Mononuclear cell (primary cell): ENCODE data around the gene TRAF2. TPM values are rescaled to one million over a fixed set of nuclear protein-coding genes. Genes with fewer than 3 reads are reported as not detected.

Source experiments
- H3K27me3 ChIP-seq: 2 replicates; pipeline ENCODE4 v1.6.0; 2011; ENCODE audit warnings: low read length, control low read depth; ENCODE audit not compliant: insufficient read depth
- H3K4me1 ChIP-seq: 2 replicates; pipeline ENCODE4 v1.5.1; 2011; ENCODE audit warnings: mild to moderate bottlenecking, low read length, control low read depth; ENCODE audit not compliant: insufficient read depth
- H3K4me3 ChIP-seq: 2 replicates; pipeline ENCODE4 v1.5.1; 2011; ENCODE audit warnings: mild to moderate bottlenecking, low read length, moderate library complexity
- H3K9me3 ChIP-seq: 2 replicates; pipeline ENCODE4 v1.5.1; 2011; ENCODE audit warnings: low read depth, mild to moderate bottlenecking, control low read depth, low read length
- total RNA-seq: library from RNA; depleted of rRNA; stranded (reverse); fragments of >200 nt; gene quantifications from one replicate; pipeline ENCODE4 v1.2.3, GENCODE V29; 2012

TRAF2 gene
- total RNA-seq, 1 donor: 6.4 TPM

DNA sequence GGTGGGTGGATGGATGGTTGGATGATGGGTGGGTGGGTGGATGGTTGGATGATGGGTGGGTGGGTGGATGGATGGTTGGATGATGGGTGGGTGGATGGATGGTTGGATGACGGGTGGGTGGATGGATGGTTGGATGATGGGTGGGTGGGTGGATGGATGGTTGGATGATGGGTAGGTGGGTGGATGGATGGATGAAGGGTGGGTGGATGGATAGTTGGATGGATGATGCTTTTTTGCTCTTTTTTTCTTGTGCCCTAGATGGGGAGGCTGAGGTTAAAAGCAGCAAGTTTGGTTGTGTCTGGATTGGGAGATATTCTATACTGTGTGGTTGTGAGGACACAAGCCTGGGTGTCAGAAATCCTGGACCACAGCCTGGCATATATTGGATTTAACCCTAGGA, 71.1 kb downstream of the TRAF2 start:
- no peaks in the 10 kb centered on the region for H3K27me3 ChIP-seq
- H3K4me1 ChIP-seq: peaks cover 39% of the 10 kb centered on the region
- H3K4me3 ChIP-seq: no peak overlapping the region
- no peaks in the 10 kb centered on the region for H3K9me3 ChIP-seq

GRCh38 chr9:136957901-136958300, 71.6 kb downstream of the TRAF2 start:
- Histone ChIP-seq H3K4me3 (no peak overlapping the region), H3K4me1 (peaks cover 44% of the 10 kb centered on the region), H3K27me3 (no peaks in the 10 kb centered on the region), H3K9me3 (no peaks in the 10 kb centered on the region)

DNA sequence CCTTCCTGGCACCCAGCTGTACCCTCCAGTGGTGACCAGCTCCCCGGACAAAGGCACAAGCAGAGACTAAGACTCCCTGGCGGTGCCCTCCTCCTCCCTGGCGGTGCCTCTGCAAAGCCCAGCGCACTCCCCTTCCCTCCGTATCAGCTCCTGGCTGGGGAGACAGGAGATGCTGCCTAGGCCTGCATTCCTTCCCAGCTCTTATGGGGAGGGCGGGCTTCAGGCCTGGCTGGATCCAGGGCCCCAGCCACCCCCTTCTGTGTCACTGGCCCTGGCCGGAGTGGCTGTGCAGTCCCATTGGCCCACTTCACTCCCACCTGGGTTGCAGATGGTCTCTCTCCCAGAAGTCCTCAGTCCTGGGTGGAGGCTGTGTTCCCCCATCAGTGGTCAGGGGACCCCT, 72.2 kb downstream of the TRAF2 start:
- Histone ChIP-seq H3K4me3 (no peak overlapping the region), H3K4me1 (peaks cover 47% of the 10 kb centered on the region), H3K9me3 (no peaks in the 10 kb centered on the region), H3K27me3 (no peaks in the 10 kb centered on the region)

DNA sequence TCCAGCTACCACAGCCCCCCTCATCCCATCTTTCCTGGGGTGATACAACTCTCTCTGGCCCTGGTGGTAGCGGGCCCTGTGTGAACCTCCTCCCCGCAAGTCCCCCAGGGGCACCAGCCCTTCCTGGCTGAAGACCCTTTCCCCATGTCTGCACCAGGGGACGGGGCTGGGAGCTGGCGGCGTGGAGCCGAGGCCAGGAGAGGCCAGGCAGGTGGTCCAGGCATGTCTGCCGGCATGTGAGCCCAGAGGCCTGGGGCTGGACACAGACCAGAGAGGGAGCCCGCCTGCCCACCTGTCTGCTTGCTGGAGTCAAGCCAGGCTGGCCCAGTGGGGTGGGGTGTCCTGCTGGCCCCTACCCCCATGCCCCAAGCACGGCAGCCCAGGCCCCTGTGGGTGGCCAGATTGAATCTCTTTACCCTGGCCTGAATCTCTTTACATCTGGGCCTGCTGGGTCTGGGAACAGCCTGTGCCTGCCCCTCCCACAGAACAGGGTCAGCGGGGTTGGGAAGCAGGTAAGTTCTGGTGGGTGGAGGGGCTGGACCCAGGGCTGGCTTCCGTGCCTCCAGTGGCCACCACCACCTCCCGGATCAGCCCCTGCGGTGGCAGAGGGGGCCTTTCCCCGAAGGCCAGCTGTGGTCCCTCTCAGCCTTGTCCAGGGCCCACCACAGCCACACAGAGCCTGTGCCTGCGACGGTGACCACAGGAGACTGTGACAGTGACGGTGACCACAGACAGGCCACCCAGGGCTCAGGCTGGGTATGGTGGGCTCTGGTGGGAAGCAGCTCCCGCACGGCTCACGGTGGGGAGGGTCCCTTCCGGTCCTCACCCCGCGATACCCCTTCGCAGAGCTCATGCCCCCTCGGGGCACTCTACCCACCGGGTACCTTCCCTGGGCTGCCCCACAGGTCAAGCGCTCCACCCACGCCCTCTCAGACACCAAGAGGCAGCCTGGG, 72.9 kb downstream of the TRAF2 start:
- H3K27me3 ChIP-seq: no peaks in the 10 kb centered on the region
- H3K4me1 ChIP-seq: peaks cover 50% of the 10 kb centered on the region
- no peaks in the 10 kb centered on the region for H3K9me3 ChIP-seq
- H3K4me3 ChIP-seq: no peak overlapping the region

GRCh38 chr9:136960212-136960937, 74.1 kb downstream of the TRAF2 start:
- no peak overlapping the region for H3K4me3 ChIP-seq
- no peaks in the 10 kb centered on the region for H3K9me3 ChIP-seq
- no peaks in the 10 kb centered on the region for H3K27me3 ChIP-seq
- peaks cover 56% of the 10 kb centered on the region for H3K4me1 ChIP-seq

DNA sequence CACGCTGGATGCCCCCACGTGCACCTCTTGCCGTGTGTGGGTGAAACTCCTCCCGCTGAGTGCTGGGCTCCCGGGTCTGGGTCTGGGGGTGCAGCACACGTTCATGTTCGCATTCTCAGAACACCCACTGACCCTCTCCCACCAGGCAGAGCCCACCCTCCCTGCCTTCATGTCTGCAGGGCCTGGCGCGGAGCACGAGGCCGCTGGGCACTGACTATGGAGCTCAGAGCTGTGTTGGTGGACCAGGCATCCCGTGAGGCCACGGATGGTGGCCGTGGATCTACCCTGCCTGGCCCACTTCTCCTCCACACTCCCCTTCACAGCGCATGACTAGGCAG, 74.6 kb downstream of the TRAF2 start:
- Histone ChIP-seq H3K27me3 (no peaks in the 10 kb centered on the region), H3K4me1 (peaks cover 60% of the 10 kb centered on the region), H3K4me3 (no peak overlapping the region), H3K9me3 (no peaks in the 10 kb centered on the region)

- Histone ChIP-seq H3K4me1 (peaks cover 65% of the 10 kb centered on the region), H3K9me3 (no peaks in the 10 kb centered on the region), H3K4me3 (no peak overlapping the region), H3K27me3 (no peaks in the 10 kb centered on the region)
Measured at GRCh38 chr9:136961279-136962065, 75.2 kb downstream of the TRAF2 start.

GRCh38 chr9:136962163-136962562, 75.8 kb downstream of the TRAF2 start:
- H3K9me3 ChIP-seq: no peaks in the 10 kb centered on the region
- H3K4me3 ChIP-seq: no peak overlapping the region
- H3K27me3 ChIP-seq: no peaks in the 10 kb centered on the region
- peaks cover 65% of the 10 kb centered on the region for H3K4me1 ChIP-seq

GRCh38 chr9:136962701-136963248, 76.5 kb downstream of the TRAF2 start:
- H3K27me3 ChIP-seq: no peaks in the 10 kb centered on the region
- no peaks in the 10 kb centered on the region for H3K9me3 ChIP-seq
- no peak overlapping the region for H3K4me3 ChIP-seq
- peaks cover 65% of the 10 kb centered on the region for H3K4me1 ChIP-seq

DNA sequence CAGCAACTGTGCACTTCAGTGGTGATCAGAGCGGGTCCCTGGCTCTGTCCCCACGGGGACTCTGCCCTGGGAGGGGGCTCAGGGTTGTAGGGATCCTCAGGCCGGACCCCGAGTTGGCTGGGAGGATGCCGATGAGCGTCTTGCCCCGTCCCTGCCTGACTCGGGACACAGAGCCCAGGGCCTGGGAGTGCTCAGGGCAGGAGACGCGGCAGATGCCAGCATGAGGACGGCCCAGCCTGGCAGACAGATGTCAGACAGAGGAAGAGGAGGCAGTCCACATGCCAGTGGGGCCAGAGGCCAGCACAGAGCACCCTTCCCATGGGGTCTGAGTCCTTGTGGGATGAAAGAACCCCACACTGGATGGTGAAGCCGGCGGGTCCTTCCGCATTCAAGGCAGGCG, 77.0 kb downstream of the TRAF2 start:
- no peak overlapping the region for H3K4me3 ChIP-seq
- H3K4me1 ChIP-seq: peaks cover 61% of the 10 kb centered on the region
- no peaks in the 10 kb centered on the region for H3K27me3 ChIP-seq
- no peaks in the 10 kb centered on the region for H3K9me3 ChIP-seq

DNA sequence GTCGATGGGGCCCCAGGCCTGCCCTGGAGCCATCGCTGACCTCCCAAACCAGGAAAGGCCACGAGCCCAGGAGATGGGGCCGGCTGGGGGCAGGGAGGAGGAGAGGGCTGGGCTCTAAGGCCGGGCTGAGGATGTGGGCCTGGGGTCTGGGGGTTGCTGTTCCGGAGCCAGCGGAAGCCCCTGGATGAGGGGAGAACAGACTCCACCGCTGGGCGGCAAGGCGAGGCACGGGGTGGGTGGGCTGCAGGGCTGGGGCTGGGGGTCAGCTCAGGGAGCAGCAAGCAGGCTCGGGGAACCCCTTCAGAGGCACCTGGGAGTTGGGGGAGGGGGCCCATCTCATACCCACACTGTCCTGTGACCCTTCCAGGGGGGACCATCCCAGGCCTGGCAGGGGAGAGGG, 77.4 kb downstream of the TRAF2 start:
- Histone ChIP-seq H3K4me1 (peaks cover 57% of the 10 kb centered on the region), H3K4me3 (no peak overlapping the region), H3K27me3 (no peaks in the 10 kb centered on the region), H3K9me3 (no peaks in the 10 kb centered on the region)

- H3K27me3 ChIP-seq: no peaks in the 10 kb centered on the region
- peaks cover 53% of the 10 kb centered on the region for H3K4me1 ChIP-seq
- no peak overlapping the region for H3K4me3 ChIP-seq
- H3K9me3 ChIP-seq: no peaks in the 10 kb centered on the region
Measured at GRCh38 chr9:136964171-136964689, 77.9 kb downstream of the TRAF2 start.

DNA sequence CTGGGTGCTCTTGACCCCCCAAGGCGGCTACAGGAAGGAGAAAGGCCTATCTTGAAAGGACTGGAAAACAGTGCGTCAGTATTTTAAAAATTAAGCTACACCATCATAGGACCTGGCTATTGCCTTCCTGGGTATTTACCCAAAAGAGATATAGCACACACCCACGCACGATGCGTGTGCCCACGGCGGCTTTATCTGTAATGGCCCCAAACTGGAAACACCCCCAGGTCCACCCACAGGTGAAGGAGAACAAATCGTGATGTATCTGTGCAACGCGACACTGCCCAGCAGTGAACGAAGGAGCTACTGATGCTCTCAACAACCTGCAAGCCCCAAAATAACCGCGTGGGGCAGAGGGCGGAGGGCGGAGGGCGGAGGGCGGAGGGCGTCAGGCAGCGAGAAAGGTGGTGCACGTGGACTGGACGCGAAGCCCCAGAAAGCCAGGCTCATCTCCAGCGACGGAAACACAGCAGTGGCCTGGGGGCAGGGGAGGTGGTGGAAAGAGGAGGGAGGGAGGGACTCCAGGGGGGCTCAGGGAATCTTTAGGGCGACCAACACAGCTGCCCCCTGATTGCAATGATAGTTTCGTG, 78.6 kb downstream of the TRAF2 start:
- no peaks in the 10 kb centered on the region for H3K9me3 ChIP-seq
- H3K27me3 ChIP-seq: no peaks in the 10 kb centered on the region
- peaks cover 46% of the 10 kb centered on the region for H3K4me1 ChIP-seq
- no peak overlapping the region for H3K4me3 ChIP-seq

GRCh38 chr9:136965771-136966484, 79.6 kb downstream of the TRAF2 start:
- Histone ChIP-seq H3K9me3 (no peaks in the 10 kb centered on the region), H3K27me3 (no peaks in the 10 kb centered on the region), H3K4me1 (peaks cover 40% of the 10 kb centered on the region), H3K4me3 (no peak overlapping the region)
